ENCODE measurements around the gene PAK2.
"Not testable (repeated sequence)": the region's sequence is repeated elsewhere in the genome, so short reads cannot be mapped to it uniquely, and the experiment has no call there.

The PAK2 gene

DNA sequence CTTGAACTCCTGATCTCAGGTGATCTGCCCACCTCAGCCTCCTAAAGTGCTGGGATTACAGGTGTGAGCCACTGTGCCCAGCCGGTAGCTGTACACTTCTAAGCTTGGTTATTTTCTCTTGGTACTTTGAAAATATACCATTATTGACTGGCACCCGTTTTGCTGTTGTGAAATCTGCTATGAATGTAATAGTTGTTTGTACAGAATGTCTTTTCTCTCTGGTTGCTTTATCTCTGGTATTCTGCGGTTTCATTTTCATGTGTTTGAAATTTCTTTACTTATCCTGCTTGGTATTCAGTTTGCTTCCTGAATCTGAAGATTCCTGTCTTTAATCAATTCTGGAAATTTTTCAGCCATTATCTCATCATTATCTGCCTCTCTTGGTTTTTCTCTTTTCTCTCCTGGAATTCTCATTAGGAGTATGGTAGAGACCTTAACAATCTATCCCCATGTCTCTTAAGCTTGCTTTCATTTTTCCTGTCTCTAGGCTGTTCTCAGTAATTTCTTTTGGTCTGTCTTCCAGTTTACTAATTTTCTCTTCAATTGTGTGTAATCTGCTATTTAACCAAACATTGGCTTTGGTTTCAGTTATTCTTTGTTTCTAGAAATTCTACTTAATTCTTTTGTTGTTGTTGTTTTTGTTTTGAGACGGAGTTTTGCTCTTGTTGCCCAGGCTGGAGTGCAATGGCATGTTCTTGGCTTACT lies 2.8 kb upstream of the PAK2 start:
- no peak for DNase-seq (ENCODE audit: low spot score)

DNA sequence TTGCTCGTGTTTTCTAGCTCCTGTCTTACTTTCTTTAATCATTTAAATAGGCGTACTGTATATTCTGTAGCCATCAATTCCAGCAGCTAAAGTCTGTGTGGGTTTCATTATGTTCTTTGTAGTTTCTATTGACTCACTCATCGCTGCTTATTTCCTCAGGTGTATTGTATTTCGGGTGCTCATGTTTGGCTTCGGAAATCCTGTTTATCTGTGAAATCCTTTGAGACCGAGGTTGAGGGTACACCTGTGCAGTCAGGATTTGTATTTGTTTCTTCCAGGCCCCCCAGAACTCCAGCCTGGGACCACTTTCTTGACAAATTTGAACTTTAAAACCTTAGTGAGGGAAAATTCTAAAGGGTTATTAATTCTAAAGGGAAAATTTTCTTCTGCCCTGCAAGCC lies 2.0 kb upstream of the PAK2 start:
- DNase-seq (ENCODE audit: low spot score), result no peak

DNA sequence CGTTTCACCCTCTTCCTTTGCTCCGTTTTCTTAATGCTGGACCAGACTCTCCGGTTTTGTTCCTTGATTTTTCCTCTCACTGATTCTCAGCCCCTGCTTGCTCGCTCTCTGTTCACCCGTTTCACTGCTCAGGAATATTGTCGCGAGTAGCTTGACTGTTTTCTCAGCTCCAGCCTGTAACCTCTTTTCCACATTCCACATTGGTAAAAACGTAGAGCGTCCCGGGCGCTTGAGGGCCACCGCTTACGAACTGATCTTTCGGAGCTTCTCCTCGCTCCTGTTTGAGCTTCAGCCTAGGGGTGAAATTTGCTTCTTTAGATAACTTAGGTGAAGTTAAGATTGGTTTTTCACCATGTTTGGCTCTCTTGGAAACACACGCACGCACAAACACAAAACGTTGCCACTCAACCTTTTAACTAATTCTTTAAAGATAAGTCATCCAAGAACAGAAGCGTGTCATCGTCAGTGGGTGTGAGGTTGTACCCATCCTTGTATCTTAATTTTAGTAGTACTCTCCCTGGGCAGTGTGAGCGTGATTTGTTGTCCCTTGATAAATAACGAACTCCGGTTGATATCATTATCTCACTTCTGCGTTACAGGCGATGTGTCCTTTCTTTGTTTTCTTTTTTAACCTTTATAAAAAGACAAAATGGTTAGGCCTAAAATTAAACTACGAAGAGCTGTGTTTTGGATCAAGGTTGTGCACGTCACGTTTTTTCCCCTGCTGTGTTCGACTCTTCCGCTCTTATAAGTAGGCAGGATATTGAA lies 1.0 kb downstream of the PAK2 start:
- DNase-seq (ENCODE audit: low spot score), result peak; percentile 63

- no peak for DNase-seq (ENCODE audit: low spot score)
These were observed 1.7 kb downstream of the PAK2 start for GRCh38 chr3:196741249-196741889.

GRCh38 chr3:196743569-196743968 lies 3.9 kb downstream of the PAK2 start:
- not testable (repeated sequence) for DNase-seq (ENCODE audit: low spot score)

GRCh38 chr3:196749125-196749524 lies 9.5 kb downstream of the PAK2 start:
- no peak for DNase-seq (ENCODE audit: low spot score)

DNA sequence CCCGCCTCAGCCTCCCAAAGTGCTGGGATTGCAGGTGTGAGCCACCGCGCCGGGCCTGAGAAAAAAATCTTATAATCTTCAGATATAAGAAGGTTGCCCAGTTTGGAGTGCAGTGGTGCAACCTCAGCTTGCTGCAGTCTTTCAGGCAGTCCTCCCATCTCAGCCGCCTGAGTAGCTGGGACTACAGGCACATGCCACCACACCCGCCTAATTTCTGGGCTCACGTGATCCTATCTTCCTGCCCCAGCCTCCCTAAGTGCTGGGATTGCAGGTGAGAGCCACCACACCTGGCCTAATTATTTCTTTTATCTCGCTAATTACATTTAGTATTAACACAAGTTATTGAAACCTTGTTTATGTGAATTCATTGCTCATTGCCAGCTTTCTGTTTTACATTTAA lies 13.5 kb downstream of the PAK2 start:
- no peak for DNase-seq (ENCODE audit: low spot score)

- DNase-seq (ENCODE audit: low spot score), result no peak
These were observed 14.7 kb downstream of the PAK2 start for GRCh38 chr3:196754091-196754981.

DNA sequence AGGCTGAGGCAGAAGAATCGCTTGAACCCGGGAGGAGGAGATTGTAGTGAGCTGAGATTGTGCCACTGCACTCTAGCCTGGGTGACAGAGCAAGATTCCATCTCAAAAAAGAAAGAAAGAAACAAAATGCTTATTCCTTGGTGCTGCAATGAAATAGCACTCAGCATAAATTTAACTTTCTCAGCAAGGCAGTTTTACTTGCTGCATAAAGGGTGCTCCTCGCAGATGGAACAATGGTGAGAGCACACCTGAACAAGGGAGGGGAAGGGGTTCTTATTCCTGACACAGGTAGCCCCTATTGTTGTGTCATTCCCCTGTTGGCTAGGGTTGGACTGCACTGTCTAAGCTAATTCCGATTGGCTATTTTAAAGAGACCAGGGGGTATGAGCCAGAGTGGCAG lies 17.1 kb downstream of the PAK2 start:
- no peak for DNase-seq (ENCODE audit: low spot score)

GRCh38 chr3:196757876-196758739 lies 18.5 kb downstream of the PAK2 start:
- peak; percentile 33 for DNase-seq (ENCODE audit: low spot score)

GRCh38 chr3:196763179-196763578 lies 23.5 kb downstream of the PAK2 start:
- DNase-seq (ENCODE audit: low spot score), result no peak

DNA sequence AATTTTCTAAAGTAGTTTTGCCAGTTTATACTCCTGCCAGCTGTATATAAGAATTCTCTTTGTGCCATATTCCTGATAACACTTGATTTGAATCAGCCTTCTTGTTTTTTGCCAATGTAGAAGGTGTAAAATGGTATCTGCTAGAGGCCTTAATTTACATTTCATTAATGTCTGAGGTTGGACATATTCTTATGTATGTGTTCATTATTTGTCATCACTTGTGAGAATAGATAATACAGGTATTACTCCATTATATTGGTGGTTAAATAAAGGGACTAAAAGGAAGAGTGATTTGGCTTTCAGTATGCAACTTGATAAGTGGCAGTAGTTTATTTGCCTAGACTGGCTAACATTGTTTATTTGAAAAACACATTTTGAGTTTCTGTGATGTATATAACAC lies 25.8 kb downstream of the PAK2 start:
- DNase-seq (ENCODE audit: low spot score), result no peak

DNA sequence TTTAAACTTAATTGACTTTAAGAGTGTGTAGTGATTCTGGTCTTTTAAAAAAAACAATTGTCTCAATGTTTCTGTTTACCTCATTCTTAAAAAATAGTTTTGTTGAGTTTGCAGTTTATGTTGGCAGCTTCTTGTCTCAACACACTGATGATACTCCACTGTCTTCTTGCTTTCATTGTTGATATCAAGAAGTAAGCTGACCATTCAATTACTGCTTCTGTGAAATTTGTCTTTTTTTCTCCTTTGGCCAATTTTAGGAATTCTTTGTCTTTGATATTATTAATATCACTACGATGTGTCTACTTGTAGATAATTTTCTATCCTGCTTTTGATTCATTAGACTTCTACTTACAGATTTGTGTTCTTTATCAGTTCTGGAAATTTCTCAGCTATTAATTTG lies 31.4 kb downstream of the PAK2 start:
- DNase-seq (ENCODE audit: low spot score), result no peak

GRCh38 chr3:196772102-196772501 lies 32.4 kb downstream of the PAK2 start:
- no peak for DNase-seq (ENCODE audit: low spot score)

GRCh38 chr3:196772897-196773296 lies 33.2 kb downstream of the PAK2 start:
- no peak for DNase-seq (ENCODE audit: low spot score)

GRCh38 chr3:196774191-196774820 lies 34.6 kb downstream of the PAK2 start:
- DNase-seq (ENCODE audit: low spot score), result no peak

- DNase-seq (ENCODE audit: low spot score), result no peak
These were observed 35.3 kb downstream of the PAK2 start for GRCh38 chr3:196774848-196775422.

GRCh38 chr3:196775938-196776337 lies 36.3 kb downstream of the PAK2 start:
- DNase-seq (ENCODE audit: low spot score), result no peak

DNA sequence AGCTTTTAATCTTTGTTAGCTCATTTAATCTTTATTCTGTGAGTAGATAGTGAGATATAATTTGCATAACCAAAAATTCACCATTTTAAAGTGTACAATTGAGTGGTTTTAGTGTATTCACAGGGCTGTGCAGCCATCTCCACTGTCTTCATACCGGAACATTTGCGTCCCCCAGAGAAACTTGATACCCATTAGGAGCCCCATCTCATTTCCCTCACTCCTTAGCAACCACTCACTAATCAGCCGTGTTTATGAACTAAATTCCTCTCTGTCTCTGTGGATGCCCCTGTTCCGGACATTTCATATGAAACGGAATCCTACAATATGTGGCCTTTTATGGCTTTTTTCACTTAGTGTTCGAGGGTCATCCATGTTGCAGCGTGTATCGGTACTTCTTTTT lies 38.2 kb downstream of the PAK2 start:
- no peak for DNase-seq (ENCODE audit: low spot score)

DNA sequence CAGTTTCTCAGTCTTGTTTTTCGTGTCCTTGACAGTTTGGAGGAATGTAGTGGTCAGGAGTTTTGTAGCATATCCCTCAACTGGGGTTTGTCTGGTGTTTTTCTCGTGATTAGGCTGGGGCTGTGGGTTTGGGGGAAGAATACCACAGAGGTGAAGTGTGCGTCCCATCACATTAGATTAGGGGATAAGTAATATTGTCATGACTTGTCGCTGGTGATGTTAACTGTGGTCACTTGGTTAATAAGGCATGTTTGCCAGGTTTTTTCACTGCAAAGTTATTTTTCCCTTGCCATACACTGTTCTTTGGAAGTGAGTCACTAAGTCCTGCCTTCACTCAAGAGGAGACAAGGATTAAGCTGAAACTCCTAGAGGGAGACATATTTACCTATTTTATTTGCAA lies 39.1 kb downstream of the PAK2 start:
- DNase-seq (ENCODE audit: low spot score), result no peak
